Right forelimb (tissue), 1 donor: ENCODE measurements around the gene CSNK1G3.

ENCODE experiments used
- DNase-seq: peaks from one replicate; pipeline ENCODE4 v3.0.0-alpha.2; 2018

The CSNK1G3 gene

GRCh38 chr5:123651234-123651633 is 139.3 kb downstream of the CSNK1G3 start:
- no peak for DNase-seq

- DNase-seq, result no peak
These were observed 147.0 kb downstream of the CSNK1G3 start for GRCh38 chr5:123659011-123659410.

GRCh38 chr5:123659495-123659894 is 147.5 kb downstream of the CSNK1G3 start:
- no peak for DNase-seq

GRCh38 chr5:123664961-123665360 is 153.0 kb downstream of the CSNK1G3 start:
- no peak for DNase-seq

GRCh38 chr5:123665822-123666371 is 153.9 kb downstream of the CSNK1G3 start:
- DNase-seq, result no peak
